Measurements from ENCODE around the gene SNAI1.

Gene SNAI1

GRCh38 chr20:50038169-50038568, 55.4 kb downstream of the SNAI1 start:
- DNase-seq, result no peak

Measured in stimulated activated CD4-positive, alpha-beta T cell treated with anti-CD3 and anti-CD28 coated beads, Interleukin-2, amount 100 ng/mL, for 24 hours (primary cell).